Uterus (tissue), 4 donors: ENCODE measurements around the gene CD3G. TPM values are rescaled to one million over a fixed set of nuclear protein-coding genes. Genes with fewer than 3 reads are reported as not detected.

ENCODE experiments used
- DNase-seq, 2 donors: peaks; one replicate each; pipeline ENCODE4 v3.0.0-alpha.2; 2019 to 2020
- H3K27ac ChIP-seq, 2 donors: fragments of 200-600 bp; sonication (generic); 1 replicate in 1 of 2; 2 replicates in 1 of 2; pipeline ENCODE4 v1.5.1; 2016 to 2018
- H3K27me3 ChIP-seq, 2 donors: fragments of 200-600 bp; sonication (generic); one replicate each; pipeline ENCODE4 v1.5.1; 2018 to 2019; ENCODE audit warnings: control low read depth in 1 of 2
- H3K36me3 ChIP-seq, 2 donors: fragments of 200-600 bp; sonication (generic); one replicate each; pipeline ENCODE4 v1.5.1; 2019; ENCODE audit warnings: control low read depth in 1 of 2
- H3K4me1 ChIP-seq, 2 donors: fragments of 200-600 bp; sonication (generic); one replicate each; pipeline ENCODE4 v1.5.1; 2018 to 2019; ENCODE audit warnings: control low read depth in 1 of 2
- H3K4me3 ChIP-seq, 2 donors: fragments of 200-600 bp; sonication (generic); 1 replicate in 1 of 2; 2 replicates in 1 of 2; pipeline ENCODE4 v1.5.1; 2018 to 2019; ENCODE audit warnings: mild to moderate bottlenecking in 1 of 2
- H3K9me3 ChIP-seq, 2 donors: fragments of 200-600 bp; sonication (generic); one replicate each; pipeline ENCODE4 v1.5.1; 2019; ENCODE audit warnings: control low read depth in 1 of 2
- POLR2A ChIP-seq, 2 donors: fragments of 450-650 bp; IDR thresholded peaks; one replicate each; pipeline ENCODE4 v1.6.1; 2016; ENCODE audit warnings: antibody characterized with exemption in 2 of 2, mild to moderate bottlenecking in 1 of 2, moderate library complexity in 1 of 2
- intact Hi-C: fragments of 100-400 bp; cut with DNase I; formaldehyde crosslinking; loops from one replicate; pipeline ENCODE4 v1.15.1; 2023; ENCODE audit warnings: low total_unique reads
- total RNA-seq, 4 donors: library from RNA; depleted of rRNA in 3 of 4; stranded (reverse); fragments of >200 nt in 3 of 4; gene quantifications; one replicate each; pipeline versions ENCODE4 v1.1.0 to v1.2.4, GENCODE V29; 2014 to 2023
- TF ChIP-seq, protein P1 (sequence below), 4 experiments: fragments of 200-600 bp in 2 of 4; fragments of 450-650 bp in 2 of 4; sonication (generic) in 2 of 4; IDR thresholded peaks; one replicate each; pipeline ENCODE4 v1.5.1; 2016 to 2019; ENCODE audit warnings: antibody characterized with exemption in 4 of 4, mild to moderate bottlenecking in 2 of 4, moderate library complexity in 1 of 4
- donor health status: DM: yes; HTN: yes; CAD: no.

CD3G gene
- total RNA-seq, 4 donors from 2014 or later: 0.34 to 6.2 TPM; not detected in 2

DNA sequence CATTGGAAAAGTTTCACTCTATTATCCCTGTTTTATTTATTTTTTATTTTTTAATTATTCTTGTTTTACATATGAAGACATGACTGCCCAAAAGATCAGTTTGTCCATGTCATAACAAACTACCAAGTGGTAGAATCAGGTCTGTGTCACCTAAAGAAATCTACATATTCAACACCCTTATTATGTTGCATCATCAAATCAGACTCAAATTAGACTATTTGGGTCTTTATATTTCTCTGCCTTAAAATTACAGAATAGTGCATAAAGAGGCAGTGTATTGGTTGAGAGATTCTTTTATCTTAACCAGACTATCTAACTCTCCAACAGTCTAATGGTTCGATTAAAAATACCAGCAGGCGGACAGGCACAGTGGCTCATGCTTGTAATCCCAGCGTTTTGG lies 38.8 kb downstream of the CD3G start:
- Histone ChIP-seq H3K27ac (no peak overlapping the region), H3K4me1 (no peaks in the 10 kb centered on the region), H3K36me3 (no peaks in the 10 kb centered on the region), H3K4me3 (no peak overlapping the region), H3K27me3 (no peaks in the 10 kb centered on the region), H3K9me3 (no peaks in the 10 kb centered on the region)
- no peak for TF ChIP-seq POLR2A (IDR thresholded peaks at IDR 0.05)
- TF ChIP-seq, protein P1, sequence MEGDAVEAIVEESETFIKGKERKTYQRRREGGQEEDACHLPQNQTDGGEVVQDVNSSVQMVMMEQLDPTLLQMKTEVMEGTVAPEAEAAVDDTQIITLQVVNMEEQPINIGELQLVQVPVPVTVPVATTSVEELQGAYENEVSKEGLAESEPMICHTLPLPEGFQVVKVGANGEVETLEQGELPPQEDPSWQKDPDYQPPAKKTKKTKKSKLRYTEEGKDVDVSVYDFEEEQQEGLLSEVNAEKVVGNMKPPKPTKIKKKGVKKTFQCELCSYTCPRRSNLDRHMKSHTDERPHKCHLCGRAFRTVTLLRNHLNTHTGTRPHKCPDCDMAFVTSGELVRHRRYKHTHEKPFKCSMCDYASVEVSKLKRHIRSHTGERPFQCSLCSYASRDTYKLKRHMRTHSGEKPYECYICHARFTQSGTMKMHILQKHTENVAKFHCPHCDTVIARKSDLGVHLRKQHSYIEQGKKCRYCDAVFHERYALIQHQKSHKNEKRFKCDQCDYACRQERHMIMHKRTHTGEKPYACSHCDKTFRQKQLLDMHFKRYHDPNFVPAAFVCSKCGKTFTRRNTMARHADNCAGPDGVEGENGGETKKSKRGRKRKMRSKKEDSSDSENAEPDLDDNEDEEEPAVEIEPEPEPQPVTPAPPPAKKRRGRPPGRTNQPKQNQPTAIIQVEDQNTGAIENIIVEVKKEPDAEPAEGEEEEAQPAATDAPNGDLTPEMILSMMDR (IDR thresholded peaks at IDR 0.05): no peak
- DNase-seq: no peak
- intact Hi-C loops: no loop called here

DNA sequence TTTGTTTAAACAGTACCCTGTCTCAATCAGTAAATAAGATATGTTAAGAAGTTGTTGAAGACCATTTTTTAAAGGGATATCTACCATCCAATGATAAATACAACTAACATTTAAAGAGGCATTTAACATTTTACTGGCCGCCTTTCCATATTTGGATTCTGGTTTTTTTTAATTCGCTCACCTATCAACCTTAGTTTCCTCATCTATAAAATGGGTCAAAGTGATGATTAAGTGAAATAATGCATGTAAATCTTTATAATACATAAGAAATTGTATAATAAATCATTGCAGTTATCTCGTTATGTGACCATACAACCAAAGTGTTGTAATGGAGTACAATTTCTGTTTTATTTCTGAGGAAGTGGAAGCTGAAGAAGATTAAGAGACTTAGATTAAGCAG lies 39.5 kb downstream of the CD3G start:
- no peaks in the 10 kb centered on the region for H3K36me3 ChIP-seq

DNA sequence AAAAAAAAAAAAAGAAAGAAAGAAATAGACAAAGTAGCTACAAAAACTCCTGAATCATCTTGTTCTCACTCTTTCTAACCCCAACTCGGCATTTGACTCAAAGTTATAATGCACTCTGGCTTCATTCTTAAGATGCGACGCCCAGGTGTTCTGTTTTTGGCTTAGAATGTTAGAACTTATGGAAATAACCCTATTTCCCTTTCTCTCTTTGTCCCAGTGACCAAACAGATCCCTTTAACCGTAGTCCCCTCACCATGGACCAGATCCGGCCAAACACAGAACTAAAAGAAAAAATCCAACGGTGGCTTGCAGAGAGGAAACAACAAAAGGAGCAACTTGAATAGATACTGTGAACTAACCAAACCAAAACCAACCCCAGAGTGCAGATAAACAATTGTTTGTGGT lies 52.0 kb downstream of the CD3G start:
- Histone ChIP-seq H3K27ac (no peak overlapping the region), H3K36me3 (no peaks in the 10 kb centered on the region), H3K4me3 (no peak overlapping the region), H3K4me1 (peaks cover 0 to 4% of the 10 kb centered on the region in 2 donors), H3K27me3 (no peaks in the 10 kb centered on the region), H3K9me3 (no peaks in the 10 kb centered on the region)
- DNase-seq: no peak
- TF ChIP-seq, protein P1 (IDR thresholded peaks at IDR 0.05): no peak
- TF ChIP-seq POLR2A (IDR thresholded peaks at IDR 0.05): no peak
- intact Hi-C loops: no loop called here

More for the DNA sequence above, 39.5 kb downstream of the CD3G start:
- Histone ChIP-seq H3K27me3 (no peaks in the 10 kb centered on the region), H3K4me1 (no peaks in the 10 kb centered on the region), H3K4me3 (no peak overlapping the region), H3K9me3 (no peaks in the 10 kb centered on the region), H3K27ac (no peak overlapping the region)
- TF ChIP-seq POLR2A (IDR thresholded peaks at IDR 0.05): no peak
- intact Hi-C loops: no loop called here
- DNase-seq: no peak

- TF ChIP-seq, protein P1 (IDR thresholded peaks at IDR 0.05): no peak
- TF ChIP-seq POLR2A (IDR thresholded peaks at IDR 0.05): no peak
- H3K27ac ChIP-seq: no peak overlapping the region
- H3K9me3 ChIP-seq: no peaks in the 10 kb centered on the region
- H3K4me3 ChIP-seq: no peak overlapping the region
- no peaks in the 10 kb centered on the region for H3K27me3 ChIP-seq
- intact Hi-C loops: no loop called here
- H3K4me1 ChIP-seq: peaks cover 0 to 6% of the 10 kb centered on the region in 2 donors
- DNase-seq: no peak
- no peaks in the 10 kb centered on the region for H3K36me3 ChIP-seq
Observed at GRCh38 chr11:118397448-118397847, 53.3 kb downstream of the CD3G start.

- no peaks in the 10 kb centered on the region for H3K27me3 ChIP-seq
- intact Hi-C loops: no loop called here
- no peak overlapping the region for H3K4me3 ChIP-seq
- H3K9me3 ChIP-seq: no peaks in the 10 kb centered on the region
- H3K4me1 ChIP-seq: peaks cover 3 to 15% of the 10 kb centered on the region in 2 donors
- no peak overlapping the region for H3K27ac ChIP-seq
- no peak for DNase-seq
- TF ChIP-seq POLR2A (IDR thresholded peaks at IDR 0.05): no peak
- TF ChIP-seq, protein P1 (IDR thresholded peaks at IDR 0.05): no peak
- H3K36me3 ChIP-seq: no peaks in the 10 kb centered on the region
Observed at GRCh38 chr11:118398791-118399559, 54.8 kb downstream of the CD3G start.
